ENCODE data around the gene ACADSB.

DNA sequence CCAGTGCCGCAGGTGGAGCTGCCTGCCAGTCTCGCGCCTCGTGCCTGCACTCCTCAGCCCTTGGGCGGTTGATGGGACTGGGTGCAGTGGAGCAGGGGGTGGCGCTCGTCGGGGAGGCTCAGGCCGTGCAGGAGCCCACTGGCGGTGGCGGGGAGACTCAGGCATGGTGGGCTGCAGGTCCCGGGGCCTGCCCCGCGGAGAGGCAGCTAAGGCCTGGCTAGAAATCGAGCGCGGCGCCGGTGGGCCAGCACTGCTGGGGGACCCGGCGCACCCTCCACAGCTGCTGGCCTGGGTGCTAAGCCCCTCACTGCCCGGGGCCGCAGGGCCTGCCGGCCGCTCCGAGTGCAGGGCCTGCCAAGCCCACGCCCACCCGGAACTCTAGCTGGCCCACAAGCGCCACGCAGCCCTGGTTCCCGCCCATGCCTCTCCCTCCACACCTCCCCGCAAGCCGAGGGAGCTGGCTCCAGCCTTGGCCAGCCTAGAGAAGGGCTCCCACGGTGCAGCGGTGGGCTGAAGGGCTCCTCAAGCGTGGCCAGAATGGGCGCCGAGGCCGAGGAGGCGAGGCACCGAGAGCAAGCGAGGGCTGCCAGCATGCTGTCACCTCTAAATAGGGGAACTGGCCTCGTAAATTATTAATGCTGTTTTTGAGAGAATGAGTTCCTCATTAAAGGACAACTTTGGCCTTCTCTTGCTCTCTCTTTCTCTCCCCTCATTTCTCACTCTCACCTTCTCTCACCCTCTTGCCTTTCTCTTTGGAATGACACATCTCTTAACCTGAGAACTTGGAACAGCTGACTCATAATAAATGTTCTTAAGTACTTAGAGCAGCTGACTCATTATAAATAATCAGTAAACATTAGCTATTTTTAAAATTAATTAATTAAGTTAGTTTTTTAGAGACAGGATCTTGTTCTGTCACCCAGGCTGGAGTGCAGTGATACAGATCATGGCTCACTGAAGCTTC lies 4.9 kb downstream of the ACADSB start:
- TF ChIP-seq EZH2 (IDR thresholded peaks at IDR 0.05; ENCODE audit: low read depth) = no peak
- TF ChIP-seq, protein P1, sequence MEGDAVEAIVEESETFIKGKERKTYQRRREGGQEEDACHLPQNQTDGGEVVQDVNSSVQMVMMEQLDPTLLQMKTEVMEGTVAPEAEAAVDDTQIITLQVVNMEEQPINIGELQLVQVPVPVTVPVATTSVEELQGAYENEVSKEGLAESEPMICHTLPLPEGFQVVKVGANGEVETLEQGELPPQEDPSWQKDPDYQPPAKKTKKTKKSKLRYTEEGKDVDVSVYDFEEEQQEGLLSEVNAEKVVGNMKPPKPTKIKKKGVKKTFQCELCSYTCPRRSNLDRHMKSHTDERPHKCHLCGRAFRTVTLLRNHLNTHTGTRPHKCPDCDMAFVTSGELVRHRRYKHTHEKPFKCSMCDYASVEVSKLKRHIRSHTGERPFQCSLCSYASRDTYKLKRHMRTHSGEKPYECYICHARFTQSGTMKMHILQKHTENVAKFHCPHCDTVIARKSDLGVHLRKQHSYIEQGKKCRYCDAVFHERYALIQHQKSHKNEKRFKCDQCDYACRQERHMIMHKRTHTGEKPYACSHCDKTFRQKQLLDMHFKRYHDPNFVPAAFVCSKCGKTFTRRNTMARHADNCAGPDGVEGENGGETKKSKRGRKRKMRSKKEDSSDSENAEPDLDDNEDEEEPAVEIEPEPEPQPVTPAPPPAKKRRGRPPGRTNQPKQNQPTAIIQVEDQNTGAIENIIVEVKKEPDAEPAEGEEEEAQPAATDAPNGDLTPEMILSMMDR (conservative IDR thresholded peaks at IDR 0.05) = no peak
